Muscle layer of duodenum (tissue), 2 donors: ENCODE data around the gene EXOC4.

Source experiments
- H3K27ac ChIP-seq: one replicate; pipeline ENCODE4 v1.7.0; 2013; ENCODE audit warnings: mild to moderate bottlenecking, low read length
- H3K27me3 ChIP-seq: one replicate; pipeline ENCODE4 v1.7.0; 2013; ENCODE audit warnings: low read depth, mild to moderate bottlenecking, control low read depth, low read length
- H3K36me3 ChIP-seq, 2 donors: one replicate each; pipeline ENCODE4 v1.7.0; 2013; ENCODE audit warnings: low read length in 2 of 2, control low read depth in 1 of 2, mild to moderate bottlenecking in 1 of 2; ENCODE audit not compliant: insufficient read depth in 2 of 2, control insufficient read depth in 1 of 2
- H3K4me1 ChIP-seq, 2 donors: one replicate each; pipeline ENCODE4 v1.7.0; 2013; ENCODE audit warnings: low read length in 2 of 2, mild to moderate bottlenecking in 2 of 2, control low read depth in 1 of 2, moderate library complexity in 1 of 2; ENCODE audit not compliant: insufficient read depth in 2 of 2, control insufficient read depth in 1 of 2
- H3K4me3 ChIP-seq, 2 donors: one replicate each; pipeline ENCODE4 v1.7.0; 2013; ENCODE audit warnings: low read length in 2 of 2, low read depth in 1 of 2, mild to moderate bottlenecking in 1 of 2
- H3K9me3 ChIP-seq, 2 donors: one replicate each; pipeline ENCODE4 v1.7.0; 2013; ENCODE audit warnings: low read length in 2 of 2, control low read depth in 1 of 2, mild to moderate bottlenecking in 1 of 2; ENCODE audit not compliant: control insufficient read depth in 1 of 2
- donor health status: healthy.

EXOC4 gene

GRCh38 chr7:133297093-133297492 lies 44.2 kb downstream of the EXOC4 start:
- Histone ChIP-seq H3K4me3 (no peak overlapping the region), H3K27me3 (no peaks in the 10 kb centered on the region), H3K27ac (no peak overlapping the region), H3K36me3 (no peaks in the 10 kb centered on the region), H3K4me1 (no peaks in the 10 kb centered on the region), H3K9me3 (no peaks in the 10 kb centered on the region)

- no peaks in the 10 kb centered on the region for H3K36me3 ChIP-seq
- no peaks in the 10 kb centered on the region for H3K27me3 ChIP-seq
- H3K27ac ChIP-seq, result no peak overlapping the region
- H3K4me3 ChIP-seq, result no peak overlapping the region
- H3K4me1 ChIP-seq, result no peaks in the 10 kb centered on the region
- no peaks in the 10 kb centered on the region for H3K9me3 ChIP-seq
Measured at GRCh38 chr7:133298080-133298479, 45.2 kb downstream of the EXOC4 start.

GRCh38 chr7:133299676-133300075 lies 46.8 kb downstream of the EXOC4 start:
- Histone ChIP-seq H3K36me3 (no peaks in the 10 kb centered on the region), H3K9me3 (no peaks in the 10 kb centered on the region), H3K27me3 (no peaks in the 10 kb centered on the region), H3K4me1 (no peaks in the 10 kb centered on the region), H3K27ac (no peak overlapping the region), H3K4me3 (no peak overlapping the region)

- H3K27me3 ChIP-seq, result no peaks in the 10 kb centered on the region
- H3K27ac ChIP-seq, result no peak overlapping the region
- no peak overlapping the region for H3K4me3 ChIP-seq
- no peaks in the 10 kb centered on the region for H3K36me3 ChIP-seq
- no peaks in the 10 kb centered on the region for H3K9me3 ChIP-seq
- no peaks in the 10 kb centered on the region for H3K4me1 ChIP-seq
Measured at GRCh38 chr7:133300088-133300487, 47.2 kb downstream of the EXOC4 start.

GRCh38 chr7:133300811-133301210 lies 47.9 kb downstream of the EXOC4 start:
- peaks cover under 1 to 2% of the 10 kb centered on the region in 2 donors for H3K36me3 ChIP-seq
- no peaks in the 10 kb centered on the region for H3K9me3 ChIP-seq
- H3K27me3 ChIP-seq, result no peaks in the 10 kb centered on the region
- H3K4me3 ChIP-seq, result no peak overlapping the region
- no peak overlapping the region for H3K27ac ChIP-seq
- H3K4me1 ChIP-seq, result no peaks in the 10 kb centered on the region

- Histone ChIP-seq H3K9me3 (no peaks in the 10 kb centered on the region), H3K4me1 (no peaks in the 10 kb centered on the region), H3K4me3 (no peak overlapping the region), H3K36me3 (peaks cover 7 to 9% of the 10 kb centered on the region in 2 donors), H3K27me3 (no peaks in the 10 kb centered on the region), H3K27ac (no peak overlapping the region)
Measured at GRCh38 chr7:133301444-133301843, 48.6 kb downstream of the EXOC4 start.

GRCh38 chr7:133303372-133303771 lies 50.5 kb downstream of the EXOC4 start:
- no peaks in the 10 kb centered on the region for H3K9me3 ChIP-seq
- no peak overlapping the region for H3K27ac ChIP-seq
- H3K4me1 ChIP-seq, result no peaks in the 10 kb centered on the region
- H3K27me3 ChIP-seq, result no peaks in the 10 kb centered on the region
- no peak overlapping the region for H3K4me3 ChIP-seq
- H3K36me3 ChIP-seq, result peaks cover 22 to 26% of the 10 kb centered on the region in 2 donors

- no peaks in the 10 kb centered on the region for H3K4me1 ChIP-seq
- no peak overlapping the region for H3K4me3 ChIP-seq
- H3K36me3 ChIP-seq, result peaks cover 22 to 26% of the 10 kb centered on the region in 2 donors
- no peaks in the 10 kb centered on the region for H3K27me3 ChIP-seq
- H3K27ac ChIP-seq, result no peak overlapping the region
- no peaks in the 10 kb centered on the region for H3K9me3 ChIP-seq
Measured at GRCh38 chr7:133303931-133304330, 51.1 kb downstream of the EXOC4 start.

GRCh38 chr7:133309333-133309732 lies 56.5 kb downstream of the EXOC4 start:
- Histone ChIP-seq H3K36me3 (peaks cover 25 to 26% of the 10 kb centered on the region in 2 donors), H3K27me3 (no peaks in the 10 kb centered on the region), H3K27ac (no peak overlapping the region), H3K9me3 (no peaks in the 10 kb centered on the region), H3K4me1 (no peaks in the 10 kb centered on the region), H3K4me3 (no peak overlapping the region)

GRCh38 chr7:133310232-133310862 lies 57.5 kb downstream of the EXOC4 start:
- Histone ChIP-seq H3K9me3 (no peaks in the 10 kb centered on the region), H3K4me1 (no peaks in the 10 kb centered on the region), H3K27me3 (no peaks in the 10 kb centered on the region), H3K27ac (no peak overlapping the region), H3K36me3 (peaks cover 25 to 26% of the 10 kb centered on the region in 2 donors), H3K4me3 (no peak overlapping the region)

GRCh38 chr7:133313575-133313974 lies 60.7 kb downstream of the EXOC4 start:
- no peaks in the 10 kb centered on the region for H3K4me1 ChIP-seq
- H3K36me3 ChIP-seq, result peaks cover 4 to 5% of the 10 kb centered on the region in 2 donors
- H3K4me3 ChIP-seq, result no peak overlapping the region
- no peaks in the 10 kb centered on the region for H3K9me3 ChIP-seq
- H3K27me3 ChIP-seq, result no peaks in the 10 kb centered on the region
- H3K27ac ChIP-seq, result no peak overlapping the region

GRCh38 chr7:133314084-133314483 lies 61.2 kb downstream of the EXOC4 start:
- Histone ChIP-seq H3K4me3 (no peak overlapping the region), H3K9me3 (no peaks in the 10 kb centered on the region), H3K27me3 (no peaks in the 10 kb centered on the region), H3K27ac (no peak overlapping the region), H3K36me3 (peaks cover 4 to 5% of the 10 kb centered on the region in 2 donors), H3K4me1 (no peaks in the 10 kb centered on the region)
